Kidney epithelial cell (primary cell): ENCODE results near the gene PGBD2. TPM values are rescaled to one million over a fixed set of nuclear protein-coding genes. Genes with fewer than 3 reads are reported as not detected.

Experiments used
- DNase-seq: peaks from one replicate; pipeline ENCODE4 v3.0.0-alpha.2; 2010; ENCODE audit warnings: low read depth
- H3K27me3 ChIP-seq: 2 replicates; pipeline ENCODE4 v1.6.0; 2011; ENCODE audit warnings: low read length; ENCODE audit not compliant: control insufficient read depth, insufficient read depth
- H3K36me3 ChIP-seq: 2 replicates; pipeline ENCODE4 v1.5.1; 2011; ENCODE audit warnings: low read length; ENCODE audit not compliant: control insufficient read depth, insufficient read depth
- H3K4me3 ChIP-seq: 2 replicates; pipeline ENCODE4 v1.5.1; 2011; ENCODE audit warnings: low read depth, mild to moderate bottlenecking, control low read depth, low read length
- total RNA-seq: library from RNA; depleted of rRNA; stranded (reverse); fragments of >200 nt; gene quantifications from 2 replicates; pipeline ENCODE4 v1.2.3, GENCODE V29; 2015
- TF ChIP-seq, protein P1 (sequence below): IDR thresholded peaks from 2 replicates; pipeline ENCODE4 v1.5.1; 2011; ENCODE audit warnings: mild to moderate bottlenecking, moderate library complexity, low read length, control low read depth, inconsistent platforms; ENCODE audit not compliant: insufficient read depth, poor library complexity, severe bottlenecking

The PGBD2 gene
- 6.8 and 8.2 TPM in 2 replicates for total RNA-seq

GRCh38 chr1:248906009-248906752 is at the start of gene PGBD2:
PGBD2 (plus strand) TSS chr1:248906235; CDS start chr1:248913863, 7,628 bp downstream.
- H3K4me3 ChIP-seq, result peak within 1 kb of the TSS; percentile 73
- peak; percentile 51 for DNase-seq
- H3K36me3 ChIP-seq, result no peaks in the 10 kb centered on the region
- TF ChIP-seq, protein P1, sequence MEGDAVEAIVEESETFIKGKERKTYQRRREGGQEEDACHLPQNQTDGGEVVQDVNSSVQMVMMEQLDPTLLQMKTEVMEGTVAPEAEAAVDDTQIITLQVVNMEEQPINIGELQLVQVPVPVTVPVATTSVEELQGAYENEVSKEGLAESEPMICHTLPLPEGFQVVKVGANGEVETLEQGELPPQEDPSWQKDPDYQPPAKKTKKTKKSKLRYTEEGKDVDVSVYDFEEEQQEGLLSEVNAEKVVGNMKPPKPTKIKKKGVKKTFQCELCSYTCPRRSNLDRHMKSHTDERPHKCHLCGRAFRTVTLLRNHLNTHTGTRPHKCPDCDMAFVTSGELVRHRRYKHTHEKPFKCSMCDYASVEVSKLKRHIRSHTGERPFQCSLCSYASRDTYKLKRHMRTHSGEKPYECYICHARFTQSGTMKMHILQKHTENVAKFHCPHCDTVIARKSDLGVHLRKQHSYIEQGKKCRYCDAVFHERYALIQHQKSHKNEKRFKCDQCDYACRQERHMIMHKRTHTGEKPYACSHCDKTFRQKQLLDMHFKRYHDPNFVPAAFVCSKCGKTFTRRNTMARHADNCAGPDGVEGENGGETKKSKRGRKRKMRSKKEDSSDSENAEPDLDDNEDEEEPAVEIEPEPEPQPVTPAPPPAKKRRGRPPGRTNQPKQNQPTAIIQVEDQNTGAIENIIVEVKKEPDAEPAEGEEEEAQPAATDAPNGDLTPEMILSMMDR, result peak; percentile 70
- no peaks in the 10 kb centered on the region for H3K27me3 ChIP-seq

DNA sequence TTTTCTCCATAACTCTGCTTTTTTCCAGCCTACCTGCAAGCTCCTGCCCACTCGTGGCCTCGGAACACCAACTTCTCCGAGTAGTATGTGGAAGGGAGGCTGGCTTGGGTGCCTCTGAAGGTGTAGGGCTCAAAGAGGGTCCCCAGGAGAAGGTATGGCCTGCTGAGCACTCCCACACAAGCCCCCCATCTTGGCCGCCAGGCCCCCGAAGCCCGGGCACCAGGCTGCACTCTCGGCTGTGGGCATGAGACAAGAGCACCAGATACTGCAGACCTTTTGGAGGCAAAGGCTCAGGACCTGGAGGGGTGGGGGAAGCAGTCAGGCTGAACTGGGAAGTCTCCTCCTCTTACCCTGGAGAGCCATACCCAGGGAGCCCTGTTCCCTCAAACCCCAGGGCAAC is 48.8 kb upstream of the PGBD2 start:
- Histone ChIP-seq H3K27me3 (no peaks in the 10 kb centered on the region), H3K36me3 (peaks cover 2% of the 10 kb centered on the region), H3K4me3 (no peak overlapping the region)
- TF ChIP-seq, protein P1, result no peak
- no peak for DNase-seq

DNA sequence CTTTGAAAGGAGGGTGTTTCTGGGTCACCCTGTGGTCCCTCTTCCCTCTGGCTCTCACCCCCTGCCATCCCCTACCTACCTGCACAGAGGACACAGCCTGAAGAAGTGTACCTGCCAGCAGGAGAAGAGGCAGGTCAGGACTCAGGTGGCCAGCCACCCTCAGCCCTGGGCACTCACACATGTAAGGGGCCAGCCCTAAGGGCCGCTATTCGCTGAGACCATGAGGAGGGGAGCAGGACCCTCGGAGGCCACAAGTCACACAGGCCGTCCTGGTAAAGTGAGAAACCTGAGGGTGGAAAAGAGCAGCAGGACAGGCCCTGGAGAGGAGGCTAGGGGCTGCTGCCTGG is 48.3 kb upstream of the PGBD2 start:
- Histone ChIP-seq H3K4me3 (peak overlapping the region; percentile 55), H3K36me3 (peaks cover 2% of the 10 kb centered on the region), H3K27me3 (no peaks in the 10 kb centered on the region)
- TF ChIP-seq, protein P1, result no peak
- DNase-seq, result no peak

DNA sequence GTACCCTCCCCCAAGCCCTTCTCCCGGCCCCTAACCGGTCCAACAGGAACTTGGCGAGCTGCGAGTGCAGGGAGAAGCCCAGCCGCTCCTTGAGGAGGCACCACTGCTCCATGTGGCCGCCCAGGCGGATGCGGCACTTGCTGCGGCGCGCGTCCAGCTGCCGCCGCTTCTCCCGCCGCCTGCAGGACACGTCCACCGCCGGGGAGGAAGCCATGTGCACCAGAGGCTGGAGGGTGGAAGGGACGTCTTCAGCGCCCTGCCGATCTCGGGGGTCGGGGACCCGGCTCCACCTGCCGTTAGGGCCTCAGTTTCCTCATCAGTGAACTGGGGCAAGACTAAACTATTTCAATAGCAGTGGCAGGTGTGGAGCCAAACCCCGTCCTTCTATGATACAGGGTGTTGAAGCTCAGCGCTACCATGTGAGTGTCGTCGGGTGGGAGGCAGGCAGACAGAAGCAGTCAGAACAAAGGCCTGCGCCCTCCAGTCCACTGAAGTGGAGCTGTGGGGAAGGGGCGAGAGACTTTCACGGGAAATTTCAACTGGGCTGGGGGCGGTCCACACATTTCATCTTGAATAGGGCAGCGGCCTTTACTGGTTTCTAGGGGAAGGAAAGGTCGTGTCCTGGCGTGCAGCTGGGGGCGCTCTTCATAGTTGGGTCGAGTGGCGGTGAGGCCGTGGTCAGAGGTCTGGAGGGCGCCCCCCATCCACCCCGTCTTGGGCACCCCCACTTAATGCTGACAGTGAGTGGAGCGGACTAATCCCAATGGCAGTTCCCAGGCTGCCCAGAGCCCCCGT is 47.7 kb upstream of the PGBD2 start:
- TF ChIP-seq, protein P1, result peak; percentile 64
- Histone ChIP-seq H3K36me3 (peaks cover 2% of the 10 kb centered on the region), H3K27me3 (no peaks in the 10 kb centered on the region), H3K4me3 (peak overlapping the region; percentile 55)
- no peak for DNase-seq

DNA sequence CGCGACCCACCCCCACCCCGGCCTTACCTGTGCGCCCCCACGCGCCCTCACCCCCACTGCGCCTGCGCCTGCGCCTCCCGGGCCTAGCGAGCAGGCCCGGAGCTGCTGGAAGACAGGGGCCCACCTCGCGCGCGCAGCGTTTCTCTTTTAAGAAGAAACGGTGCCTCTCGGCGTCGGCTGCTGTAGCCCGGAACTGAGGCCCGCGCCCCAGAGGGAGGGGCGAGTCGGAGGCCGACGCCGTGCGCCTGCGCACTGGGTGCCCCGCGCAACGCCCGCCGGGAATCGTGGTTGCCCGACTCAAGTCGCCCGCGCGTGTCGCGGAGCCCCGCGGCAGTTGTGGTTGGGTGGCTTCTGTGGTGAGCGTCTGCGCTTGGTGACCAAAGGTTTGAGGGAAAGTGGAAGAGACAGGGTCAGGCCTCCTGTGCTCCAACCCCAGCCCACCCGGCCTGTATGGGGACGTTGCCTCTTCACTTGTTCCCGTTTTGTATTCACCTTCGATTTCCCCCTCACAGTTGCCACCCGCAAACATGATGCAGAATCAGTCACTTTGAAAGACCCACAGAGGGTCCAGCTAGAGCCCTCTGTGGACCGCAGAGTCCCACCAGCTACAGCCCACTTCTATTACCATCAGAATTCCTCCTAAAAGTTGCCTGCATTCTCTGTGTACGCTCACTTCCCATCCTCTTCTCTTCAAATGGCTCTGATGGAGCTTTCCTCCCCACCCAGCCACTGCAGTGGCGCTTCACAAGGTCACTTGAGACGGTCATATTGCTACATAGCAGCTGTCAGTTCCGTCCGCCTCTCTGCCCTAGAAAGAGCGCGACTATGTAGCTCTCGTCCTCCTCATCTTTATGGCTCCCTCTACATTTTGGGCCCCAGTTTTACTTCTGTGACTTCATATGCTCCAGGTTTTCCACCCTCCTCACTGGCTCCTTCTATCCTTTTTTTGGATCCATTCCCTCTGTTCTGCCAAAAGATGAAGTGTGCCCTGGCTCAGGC is 46.8 kb upstream of the PGBD2 start, which contains the start of gene ZNF692:
TSS of gene ZNF692 (minus strand) at position 195 of the 999 bp plus-strand sequence. CDS start 776 bp downstream, outside the sequence.
- Histone ChIP-seq H3K4me3 (peak within 1 kb of the TSS; percentile 55), H3K36me3 (no peaks in the 10 kb centered on the region), H3K27me3 (no peaks in the 10 kb centered on the region)
- TF ChIP-seq, protein P1, result no peak
- peak; percentile 82 for DNase-seq
